Islet of Langerhans (tissue), 1 donor: ENCODE results near the gene CSHL1.
"Not testable (repeated sequence)": the region's sequence is repeated elsewhere in the genome, so short reads cannot be mapped to it uniquely, and the experiment has no call there.

Experiments
- FAIRE-seq: peaks from one replicate; lab custom pipeline; 2011; peaks lifted over from hg19 to GRCh38; lab: Jason Lieb, UNC

CSHL1 gene

GRCh38 chr17:63939884-63940283 is 28.8 kb upstream of the CSHL1 start:
- no peak for FAIRE-seq

DNA sequence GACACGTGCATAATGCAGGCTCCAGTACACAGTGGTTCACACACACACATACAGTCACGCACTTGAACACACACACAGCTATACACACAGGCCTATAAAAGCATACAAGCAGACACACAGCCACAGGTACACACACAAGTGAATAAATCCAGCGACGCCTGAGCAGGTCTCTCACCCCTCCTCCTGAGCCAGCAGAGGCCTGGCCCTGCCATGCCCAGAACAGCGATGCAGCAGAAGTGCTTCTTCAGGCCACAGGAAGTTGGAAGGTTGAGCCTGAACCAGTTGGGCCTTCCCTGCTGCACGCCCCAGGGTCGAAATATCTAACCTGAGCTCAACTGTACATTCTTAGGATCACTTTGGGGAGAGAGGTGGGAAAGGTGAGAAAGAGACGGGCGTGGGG is 28.3 kb upstream of the CSHL1 start:
- no peak for FAIRE-seq

DNA sequence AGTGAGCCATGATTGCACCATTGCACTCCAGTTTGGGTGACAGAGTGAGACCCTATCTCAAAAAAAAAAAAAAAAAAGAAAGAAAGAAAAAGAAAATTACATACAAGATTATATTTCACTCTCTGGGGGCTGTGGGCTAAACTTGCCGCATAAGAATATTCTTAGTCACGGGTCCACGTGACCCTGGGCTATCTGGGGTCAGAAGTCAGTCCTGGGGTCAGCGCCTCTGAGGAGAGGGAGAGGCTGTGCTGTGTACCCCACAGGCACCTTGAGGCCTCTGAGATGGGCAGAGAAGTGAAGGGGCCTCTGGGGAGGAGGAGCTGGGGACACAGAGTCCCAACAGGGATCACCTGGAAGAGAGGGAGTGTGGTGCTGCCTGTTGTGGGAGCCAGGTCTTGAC is 26.9 kb upstream of the CSHL1 start:
- FAIRE-seq: no peak

GRCh38 chr17:63937319-63937718 is 26.3 kb upstream of the CSHL1 start:
- FAIRE-seq: no peak

GRCh38 chr17:63934183-63935112 is 23.4 kb upstream of the CSHL1 start:
- FAIRE-seq: no peak

DNA sequence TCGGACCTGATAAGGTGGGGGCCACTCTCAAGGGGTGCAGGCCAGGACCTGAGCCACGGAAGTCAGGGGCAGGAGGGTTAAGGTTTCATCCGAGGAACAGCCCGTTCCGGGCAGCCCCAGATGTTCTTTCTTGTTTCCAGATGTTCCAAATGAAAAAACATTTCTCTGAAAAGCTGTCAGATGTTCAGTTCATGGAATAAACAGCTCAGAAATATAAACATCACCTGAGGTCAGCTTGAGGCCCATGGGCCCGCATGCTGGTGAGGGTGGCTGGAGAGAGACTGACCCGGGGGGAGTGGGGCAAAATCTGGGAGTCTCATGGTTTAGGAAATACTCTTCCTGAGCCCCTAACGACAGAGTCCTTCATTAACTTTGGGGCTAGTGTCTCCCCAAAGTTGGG is 22.5 kb upstream of the CSHL1 start:
- FAIRE-seq: no peak

DNA sequence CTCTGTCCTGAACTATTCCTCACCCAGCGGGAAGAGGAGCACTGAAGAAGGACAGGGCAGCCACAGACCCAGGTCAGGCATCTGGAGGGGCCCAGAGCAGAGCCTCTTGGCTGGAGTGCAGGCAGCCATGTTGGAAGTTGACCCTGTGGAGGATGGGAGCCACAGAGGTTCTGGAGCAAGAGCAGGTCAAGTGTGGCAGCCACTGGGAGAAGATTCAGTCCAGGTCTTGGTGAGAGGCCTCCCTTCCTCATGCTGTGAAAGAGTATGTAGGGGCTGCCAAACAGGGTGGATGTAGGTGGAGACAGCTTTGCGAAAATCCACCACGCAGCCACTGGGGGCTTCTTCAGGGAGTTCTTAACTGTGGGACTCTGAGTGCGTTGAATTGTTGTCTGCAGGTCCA is 21.7 kb upstream of the CSHL1 start:
- FAIRE-seq: no peak

DNA sequence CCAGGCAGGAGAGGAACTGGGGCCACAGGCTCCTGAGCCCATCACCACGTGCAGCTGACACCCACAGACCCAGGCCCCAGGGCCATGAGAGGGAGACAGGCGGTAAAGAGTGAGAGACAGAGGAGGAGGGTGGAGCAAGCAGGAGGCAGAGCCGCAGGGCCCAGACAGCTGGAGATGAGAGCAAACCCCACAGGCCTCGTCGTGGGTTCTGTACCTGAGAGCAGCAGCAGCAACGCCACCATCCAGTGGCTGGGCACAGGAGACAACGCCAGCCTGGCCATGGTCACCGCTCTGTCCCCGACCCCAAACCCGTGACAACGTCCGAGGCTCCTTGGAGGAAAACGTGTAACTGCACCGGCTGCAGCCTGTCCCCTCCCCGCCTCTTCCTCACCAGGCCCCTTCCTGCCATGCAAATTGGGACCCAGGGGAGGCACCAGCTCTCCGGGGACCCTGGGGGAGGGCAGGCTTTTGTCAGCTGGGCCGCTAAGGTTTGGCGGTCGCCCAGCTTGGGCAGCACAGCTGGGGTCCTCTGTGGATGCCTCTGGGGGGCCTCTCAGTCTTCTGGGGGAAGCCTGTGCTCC is 21.0 kb upstream of the CSHL1 start, which contains the start of gene CD79B:
Gene CD79B, minus strand, starts transcription at position 351 of the 581 bp plus-strand sequence. Its CDS starts 70 bp downstream, at position 281.
- FAIRE-seq: no peak

- FAIRE-seq: no peak
These were observed 20.0 kb upstream of the CSHL1 start for GRCh38 chr17:63930951-63931575.

DNA sequence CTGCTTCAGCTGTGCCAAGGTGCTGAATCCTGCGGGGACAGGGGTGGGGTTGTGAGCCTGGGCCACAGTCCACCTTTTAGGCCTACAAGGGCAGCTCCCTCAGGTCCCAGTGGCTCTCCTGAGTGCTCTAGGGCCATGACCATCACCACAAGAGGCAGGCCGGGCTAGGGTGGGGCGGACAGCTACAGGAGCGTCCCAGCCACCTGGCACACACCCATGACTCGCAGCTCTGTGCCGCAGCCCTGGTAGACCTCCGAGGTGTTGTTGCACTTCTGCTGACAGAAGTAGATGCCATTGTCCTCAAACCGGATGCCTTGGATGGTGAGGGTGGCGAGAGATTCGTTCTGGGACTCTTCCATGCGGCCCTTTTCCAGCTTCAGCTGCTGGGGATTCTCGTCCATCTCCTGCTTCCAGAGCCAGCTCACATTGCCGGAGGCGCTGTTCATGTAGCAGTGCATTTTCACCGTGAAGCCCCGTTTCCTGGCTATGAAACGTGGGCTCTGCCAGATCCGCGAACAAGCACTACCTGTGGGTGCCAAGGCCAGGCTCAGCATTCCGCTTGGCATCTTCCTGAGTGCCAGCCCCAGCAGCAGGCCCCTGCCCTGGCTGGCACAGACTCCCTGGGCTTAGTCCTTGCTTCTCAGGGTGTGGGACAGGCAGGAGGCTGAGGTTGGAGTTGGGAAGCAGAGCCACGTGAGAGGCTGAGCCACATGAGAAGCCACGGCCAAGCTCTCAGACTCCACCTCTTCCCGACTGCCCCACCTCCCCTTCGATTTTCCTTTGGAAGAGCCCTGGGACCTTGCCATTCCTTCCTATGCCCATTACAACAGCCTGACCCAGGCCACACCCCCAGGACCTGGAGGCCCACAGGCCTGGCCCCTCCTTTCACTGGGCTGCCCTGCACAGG is 19.1 kb upstream of the CSHL1 start:
- no peak for FAIRE-seq

DNA sequence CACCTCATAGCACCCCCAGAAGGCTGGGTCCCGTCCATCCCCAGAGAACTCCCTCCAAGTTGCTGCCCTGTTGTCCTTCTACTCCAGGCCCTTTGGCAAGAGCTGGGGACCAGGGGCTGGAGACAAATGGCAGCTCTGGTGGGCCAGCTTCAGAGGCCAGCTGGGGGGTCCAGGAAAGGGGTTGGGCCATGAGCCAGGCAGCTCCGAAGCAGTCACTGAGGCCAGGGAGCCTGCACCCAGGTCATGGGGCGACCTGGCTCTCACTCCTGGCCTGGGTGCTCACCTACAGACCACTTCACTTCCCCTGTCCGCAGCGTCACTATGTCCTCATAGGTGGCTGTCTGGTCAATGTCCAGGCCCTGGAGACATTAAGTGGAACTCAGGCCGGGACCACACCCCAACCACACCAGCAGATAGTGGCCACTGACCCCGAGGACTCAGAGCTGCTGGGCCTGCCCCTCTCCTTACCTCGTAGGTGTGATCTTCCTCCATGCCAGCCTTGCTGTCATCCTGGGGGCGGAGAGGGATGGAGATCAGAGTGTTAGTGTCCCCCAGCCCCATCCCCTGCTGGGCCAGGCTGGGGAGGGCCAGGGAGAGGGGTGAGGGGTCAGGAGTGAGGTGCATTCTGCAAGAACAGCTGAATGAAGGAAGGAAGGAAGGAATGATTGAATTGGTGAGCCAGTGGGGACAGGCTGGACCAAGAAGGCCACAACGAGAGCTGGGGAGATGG is 18.1 kb upstream of the CSHL1 start:
- no peak for FAIRE-seq

GRCh38 chr17:63928172-63928666 is 17.2 kb upstream of the CSHL1 start:
- no peak for FAIRE-seq

DNA sequence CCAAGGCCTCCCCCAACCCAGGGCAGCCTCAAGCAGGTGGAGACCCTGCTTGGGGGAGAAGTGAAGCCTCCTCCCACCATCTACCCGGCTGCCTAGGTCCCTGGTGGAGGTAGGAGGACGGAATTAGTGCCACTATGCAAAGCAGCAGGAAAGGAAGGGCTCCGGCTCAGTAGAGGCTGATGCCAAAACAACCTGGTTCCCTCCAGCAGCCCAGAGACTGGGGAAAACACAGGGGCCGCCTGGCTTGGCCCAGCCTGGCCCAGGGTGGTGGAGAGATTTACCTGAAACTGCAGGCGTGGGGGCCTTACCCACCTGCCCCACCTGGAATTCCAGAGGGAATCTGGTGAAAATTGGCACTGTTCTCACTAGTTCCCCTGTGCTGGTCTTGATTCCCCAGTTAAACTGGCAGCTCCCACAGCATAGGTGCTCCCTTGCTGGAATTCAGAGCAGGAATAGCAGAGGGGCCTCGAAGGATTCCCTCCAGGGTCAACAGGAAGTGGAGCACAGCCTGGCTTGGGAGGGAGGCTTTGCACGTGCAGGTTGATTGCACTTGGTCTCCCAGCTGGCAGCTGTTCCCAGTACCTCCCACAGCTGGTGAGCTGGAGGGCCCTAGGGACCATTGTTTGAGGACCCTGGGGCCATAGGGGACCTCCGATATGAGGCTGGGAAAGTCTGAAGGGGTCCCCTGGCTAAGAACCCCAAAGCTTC is 16.6 kb upstream of the CSHL1 start:
- FAIRE-seq: no peak

- no peak for FAIRE-seq
These were observed 15.1 kb upstream of the CSHL1 start for GRCh38 chr17:63926164-63926563.

- no peak for FAIRE-seq
These were observed 14.6 kb upstream of the CSHL1 start for GRCh38 chr17:63925615-63926014.

- FAIRE-seq: not testable (repeated sequence)
These were observed 11.3 kb upstream of the CSHL1 start for GRCh38 chr17:63922402-63922801.

GRCh38 chr17:63920779-63921178 is 9.7 kb upstream of the CSHL1 start:
- not testable (repeated sequence) for FAIRE-seq

GRCh38 chr17:63920050-63920449 is 9.0 kb upstream of the CSHL1 start:
- not testable (repeated sequence) for FAIRE-seq

DNA sequence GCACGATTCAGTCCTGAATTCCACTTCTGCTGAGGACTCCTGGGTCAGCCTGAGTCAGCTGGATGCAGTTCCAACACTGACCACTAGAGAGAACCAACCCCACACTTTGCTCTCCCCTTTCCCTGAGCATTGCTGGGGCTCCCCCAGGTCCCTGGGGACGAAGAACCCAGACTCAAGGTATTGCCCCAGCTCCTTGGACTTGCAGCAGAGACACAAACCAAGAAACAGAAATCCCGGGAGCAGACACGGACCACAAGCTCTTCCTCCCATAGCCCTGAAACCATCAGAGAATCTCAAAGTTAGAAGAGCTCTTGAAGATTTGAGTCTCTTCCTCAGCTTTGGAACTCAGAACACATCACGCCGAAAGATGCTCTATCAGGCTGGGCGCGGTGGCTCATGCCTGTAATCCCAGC is 8.3 kb upstream of the CSHL1 start:
- FAIRE-seq: no peak

DNA sequence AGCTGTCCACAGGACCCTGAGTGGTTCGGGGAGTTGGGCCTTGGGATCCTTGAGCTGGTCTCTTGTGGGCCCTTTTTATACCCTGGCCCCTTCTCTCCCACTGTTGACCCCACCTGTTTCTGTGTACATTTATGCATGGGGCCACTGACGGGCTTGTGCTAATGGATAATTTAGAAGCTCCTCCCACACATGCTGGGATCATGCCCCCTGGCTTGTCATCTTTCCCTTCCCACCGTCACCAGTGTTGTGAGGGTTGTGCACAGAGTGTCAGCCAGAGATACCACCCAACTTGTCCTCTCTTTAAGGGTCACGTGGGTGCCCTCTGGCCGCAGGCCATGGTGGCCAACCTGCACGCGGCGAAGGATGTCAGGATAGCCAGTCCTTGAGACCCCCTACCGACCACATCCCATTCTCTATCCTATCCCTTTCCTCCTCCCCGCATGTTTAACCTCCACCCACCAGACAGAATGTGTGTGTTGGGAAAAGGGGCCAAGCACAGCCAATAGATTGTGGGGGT is 7.8 kb upstream of the CSHL1 start, which contains the start of gene GH1:
Gene GH1, minus strand, starts transcription at position 51 of the 517 bp plus-strand sequence. CDS start 63 bp downstream, outside the sequence.
- FAIRE-seq: not testable (repeated sequence)
